HepG2 (cell line): ENCODE measurements around the gene VSX1. TPM values are rescaled to one million over a fixed set of nuclear protein-coding genes. Genes with fewer than 3 reads are reported as not detected.

Experiments
- ATAC-seq: fragments of 200-7000 bp; cut with Tn5 transposase; 3 replicates; pipeline ENCODE4 v1.9.1; 2020; ENCODE audit warnings: mild to moderate bottlenecking, moderate library complexity
- BruUV-seq: library from RNA; stranded (reverse); fragments of 400-500 nt; replicated peaks from 2 replicates; lab custom pipeline; 2021; lab: Mats Ljungman, UMichigan
- CTCF ChIA-PET: fragments of 300-600 bp; formaldehyde crosslinking; extraction: SDS; loops from one replicate; lab custom pipeline; 2021; ENCODE audit warnings: low total read pairs, inconsistent platforms, low intra/inter-chr PET ratio; lab: Yijun Ruan, JAX
- POLR2A ChIA-PET: fragments of 350-600 bp; sonication (Branson Sonifier 250); formaldehyde crosslinking; loops from one replicate; lab custom pipeline; 2020; ENCODE audit warnings: antibody characterized with exemption, inconsistent platforms; lab: Yijun Ruan, JAX
- DNase-seq: peaks from one replicate; pipeline ENCODE4 v3.0.0-alpha.2; 2015; ENCODE audit warnings: low spot score
- FAIRE-seq: peaks from 3 replicates; lab custom pipeline; 2011; peaks lifted over from hg19 to GRCh38; lab: Jason Lieb, UNC
- H2AFZ ChIP-seq: one replicate; pipeline ENCODE4 v1.6.1; 2011; ENCODE audit warnings: low read length, inconsistent platforms
- H3K27ac ChIP-seq: fragments of 300-600 bp; 3 replicates; pipeline ENCODE4 v1.8.0; 2011; ENCODE audit warnings: mixed run types, mild to moderate bottlenecking, mixed read lengths, low read length, inconsistent platforms; ENCODE audit not compliant: insufficient read depth; ENCODE audit errors: extremely low read length
- H3K27me3 ChIP-seq, 2 experiments: fragments of 200-600 bp in 1 of 2; 2 replicates in 1 of 2; 3 replicates in 1 of 2; pipeline versions ENCODE4 v1.6.0 to v1.8.0; 2011; ENCODE audit warnings: low read length in 2 of 2, mild to moderate bottlenecking in 2 of 2, moderate library complexity in 2 of 2, inconsistent platforms in 1 of 2; ENCODE audit not compliant: insufficient read depth in 2 of 2, control insufficient read depth in 1 of 2
- H3K36me3 ChIP-seq, 2 experiments: fragments of 200-600 bp in 1 of 2; replicated peaks in 1 of 2; 2 replicates in 1 of 2; 3 replicates in 1 of 2; pipeline versions ENCODE4 v1.5.1 to v1.8.0; 2011; ENCODE audit warnings: low read length in 2 of 2, inconsistent platforms in 1 of 2; ENCODE audit not compliant: insufficient read depth in 2 of 2, control insufficient read depth in 1 of 2
- H3K4me1 ChIP-seq: 2 replicates; pipeline ENCODE4 v1.5.1; 2012; ENCODE audit warnings: low read length, inconsistent platforms; ENCODE audit not compliant: insufficient read depth
- H3K4me2 ChIP-seq: 2 replicates; pipeline ENCODE4 v1.6.0; 2011; ENCODE audit warnings: low read depth, low read length, inconsistent platforms
- H3K4me3 ChIP-seq, 3 experiments: fragments of 200-600 bp in 1 of 3; sonication (generic), shearing (Covaris generic) in 1 of 3; replicated peaks in 1 of 3; 2 replicates each; pipeline ENCODE4 v1.5.1; 2011 to 2016; ENCODE audit warnings: low read length in 3 of 3, inconsistent platforms in 2 of 3, low read depth in 2 of 3, mild to moderate bottlenecking in 2 of 3, control low read depth in 1 of 3, mixed read lengths in 1 of 3; ENCODE audit not compliant: insufficient read depth in 1 of 3
- H3K79me2 ChIP-seq: one replicate; pipeline ENCODE4 v1.6.1; 2011; ENCODE audit warnings: low read length, inconsistent platforms; ENCODE audit not compliant: insufficient read depth
- H3K9ac ChIP-seq: 2 replicates; pipeline ENCODE4 v1.6.0; 2011; ENCODE audit warnings: mild to moderate bottlenecking, low read depth, low read length, inconsistent platforms; ENCODE audit not compliant: insufficient read depth
- H3K9me3 ChIP-seq: 2 replicates; pipeline ENCODE4 v1.5.1; 2012; ENCODE audit warnings: mild to moderate bottlenecking, low read length
- H4K20me1 ChIP-seq: 2 replicates; pipeline ENCODE4 v1.6.0; 2011; ENCODE audit warnings: inconsistent platforms, mild to moderate bottlenecking, low read length, moderate library complexity; ENCODE audit not compliant: insufficient read depth
- CTCF ChIP-seq: sonication (generic); formaldehyde crosslinking; IDR thresholded peaks from 2 replicates; pipeline ENCODE4 v1.5.0; 2020; ENCODE audit warnings: mild to moderate bottlenecking, missing genetic modification reagents, moderate library complexity
- ETV6 ChIP-seq: sonication (generic); formaldehyde crosslinking; conservative IDR thresholded peaks from 2 replicates; pipeline ENCODE4 v1.4.0; 2020; ENCODE audit warnings: missing genetic modification reagents
- GPBP1L1 ChIP-seq: sonication (generic); formaldehyde crosslinking; IDR thresholded peaks from 2 replicates; pipeline ENCODE4 v1.5.0; 2020; ENCODE audit warnings: mild to moderate bottlenecking, missing genetic modification reagents
- TAF15 ChIP-seq: fragments of 200-400 bp; formaldehyde crosslinking; IDR thresholded peaks from one replicate; pipeline ENCODE4 v1.6.1; 2018; ENCODE audit warnings: mild to moderate bottlenecking, low read depth, low read length; ENCODE audit not compliant: poor library complexity, severe bottlenecking
- ZMYM2 ChIP-seq: sonication (generic); formaldehyde crosslinking; IDR thresholded peaks from 2 replicates; pipeline ENCODE4 v1.8.0; 2022; ENCODE audit warnings: mild to moderate bottlenecking, missing genetic modification reagents
- ZNF180 ChIP-seq: sonication (generic); formaldehyde crosslinking; IDR thresholded peaks from 2 replicates; pipeline ENCODE4 v1.4.0; 2020; ENCODE audit warnings: low read depth, missing genetic modification reagents, borderline replicate concordance
- ZNF20 ChIP-seq: sonication (generic); formaldehyde crosslinking; IDR thresholded peaks from 2 replicates; pipeline ENCODE4 v1.4.0; 2020; ENCODE audit warnings: mild to moderate bottlenecking, moderate library complexity, missing genetic modification reagents
- WGBS: methylation state at CpG from one replicate; pipeline ENCODE4 v1.1.6; 2017; ENCODE audit warnings: low lambda C conversion rate; 5-methylcytosine and 5-hydroxymethylcytosine counted together
- in situ Hi-C: cut with HindIII; loops from 2 replicates; pipeline ENCODE4 v1.10.0; 2017; ENCODE audit warnings: low pct_unique_long_range_greater_than_20kb; ENCODE audit not compliant: extremely low pct_ligation_motif_present
- intact Hi-C: fragments of 100-400 bp; cut with micrococcal nuclease; formaldehyde crosslinking; loops from one replicate; pipeline ENCODE4 v1.10.0; 2022; ENCODE audit not compliant: unreplicated experiment
- polyA plus RNA-seq, 8 experiments: library from polyadenylated mRNA; depleted of rRNA in 3 of 8; stranded (reverse) in 7 of 8; unstranded in 1 of 8; fragments of >200 nt; fragmentation: Illumina TruSeq in 4 of 8; extraction: Trizol in 4 of 8; gene quantifications; 2 replicates each; pipeline versions ENCODE4 v1.2.1 to v1.2.3, GENCODE V29; 2011 to 2016; ENCODE audit warnings: low read depth in 4 of 8, missing spikeins in 1 of 8, mixed read lengths in 1 of 8; ENCODE audit not compliant: insufficient read depth in 1 of 8
- total RNA-seq, 5 experiments: library from RNA; depleted of rRNA; stranded (reverse); fragments of >200 nt; fragmentation: Illumina TruSeq; extraction: Trizol; gene quantifications; 2 replicates each; pipeline ENCODE4 v1.2.3, GENCODE V29; 2016; ENCODE audit warnings: low read depth in 1 of 5
- TF ChIP-seq, protein P1 (sequence below): sonication (generic); formaldehyde crosslinking; IDR thresholded peaks from 2 replicates; pipeline ENCODE4 v1.4.0; 2020; ENCODE audit warnings: missing genetic modification reagents, borderline replicate concordance
- TF ChIP-seq, protein P2 (sequence below), 2 experiments: fragments of 450-650 bp in 1 of 2; sonication (generic) in 1 of 2; formaldehyde crosslinking; IDR thresholded peaks; 2 replicates each; pipeline versions ENCODE4 v1.5.0 to v1.8.0; 2020 to 2022; ENCODE audit warnings: mild to moderate bottlenecking in 1 of 2, missing genetic modification reagents in 1 of 2
- TF ChIP-seq, protein P3 (sequence below): sonication (generic); formaldehyde crosslinking; conservative IDR thresholded peaks from 2 replicates; pipeline ENCODE4 v1.4.0; 2020; ENCODE audit warnings: missing genetic modification reagents

The VSX1 gene
- total and polyA plus RNA-seq, 2 of the 13 experiments (the other 11 are each of a cell fraction or from before 2014, with no cell fraction given) = 0.04 TPM; not detected in 1

GRCh38 chr20:25076731-25077609, 5.0 kb downstream of the VSX1 start:
- Histone ChIP-seq H3K9me3 (no peaks in the 10 kb centered on the region), H3K27ac (no peak overlapping the region), H3K27me3 (peaks cover 10 to 70% of the 10 kb centered on the region in 2 experiments; a peak in 4 of 5 replicates), H3K4me1 (peaks cover 25% of the 10 kb centered on the region), H3K9ac (no peak overlapping the region), H2AFZ (no peak overlapping the region), H3K4me3 (peak overlapping the region; percentile 22 to 65 (median 30); a peak in 5 of 6 replicates), H4K20me1 (no peaks in the 10 kb centered on the region), H3K4me2 (peak overlapping the region; percentile 70), H3K36me3 (no peaks in the 10 kb centered on the region), H3K79me2 (no peaks in the 10 kb centered on the region)
- no TSS peak for BruUV-seq
- DNase-seq (peak; percentile 82), ATAC-seq (peak; percentile 79), FAIRE-seq (peak; percentile 88)
- 14% methylated on average over 14 of the region's 14 CpGs for WGBS
- POLR2A ChIA-PET = no interaction called here
- in situ Hi-C loops (no loop called here), intact Hi-C loops (loop anchor here (5.0 kb wide), 1 partner anchor 60 kb away; no protein-coding TSS in a partner anchor)
- CTCF ChIA-PET = interaction anchor here (3.0 kb wide), 1 partner anchor 83 kb away, joined by 35 read pairs; the partner anchor contains the start of gene APMAP
- TF ChIP-seq ZNF20 (CRISPR knock-in tag) (no peak), GPBP1L1 (no peak), ZMYM2 (CRISPR knock-in tag) (no peak), ZNF180 (no peak), ETV6 (CRISPR knock-in tag) (no peak), TAF15 (no peak), CTCF (CRISPR knock-in tag) (peak; percentile 75)
- TF ChIP-seq, protein P1, sequence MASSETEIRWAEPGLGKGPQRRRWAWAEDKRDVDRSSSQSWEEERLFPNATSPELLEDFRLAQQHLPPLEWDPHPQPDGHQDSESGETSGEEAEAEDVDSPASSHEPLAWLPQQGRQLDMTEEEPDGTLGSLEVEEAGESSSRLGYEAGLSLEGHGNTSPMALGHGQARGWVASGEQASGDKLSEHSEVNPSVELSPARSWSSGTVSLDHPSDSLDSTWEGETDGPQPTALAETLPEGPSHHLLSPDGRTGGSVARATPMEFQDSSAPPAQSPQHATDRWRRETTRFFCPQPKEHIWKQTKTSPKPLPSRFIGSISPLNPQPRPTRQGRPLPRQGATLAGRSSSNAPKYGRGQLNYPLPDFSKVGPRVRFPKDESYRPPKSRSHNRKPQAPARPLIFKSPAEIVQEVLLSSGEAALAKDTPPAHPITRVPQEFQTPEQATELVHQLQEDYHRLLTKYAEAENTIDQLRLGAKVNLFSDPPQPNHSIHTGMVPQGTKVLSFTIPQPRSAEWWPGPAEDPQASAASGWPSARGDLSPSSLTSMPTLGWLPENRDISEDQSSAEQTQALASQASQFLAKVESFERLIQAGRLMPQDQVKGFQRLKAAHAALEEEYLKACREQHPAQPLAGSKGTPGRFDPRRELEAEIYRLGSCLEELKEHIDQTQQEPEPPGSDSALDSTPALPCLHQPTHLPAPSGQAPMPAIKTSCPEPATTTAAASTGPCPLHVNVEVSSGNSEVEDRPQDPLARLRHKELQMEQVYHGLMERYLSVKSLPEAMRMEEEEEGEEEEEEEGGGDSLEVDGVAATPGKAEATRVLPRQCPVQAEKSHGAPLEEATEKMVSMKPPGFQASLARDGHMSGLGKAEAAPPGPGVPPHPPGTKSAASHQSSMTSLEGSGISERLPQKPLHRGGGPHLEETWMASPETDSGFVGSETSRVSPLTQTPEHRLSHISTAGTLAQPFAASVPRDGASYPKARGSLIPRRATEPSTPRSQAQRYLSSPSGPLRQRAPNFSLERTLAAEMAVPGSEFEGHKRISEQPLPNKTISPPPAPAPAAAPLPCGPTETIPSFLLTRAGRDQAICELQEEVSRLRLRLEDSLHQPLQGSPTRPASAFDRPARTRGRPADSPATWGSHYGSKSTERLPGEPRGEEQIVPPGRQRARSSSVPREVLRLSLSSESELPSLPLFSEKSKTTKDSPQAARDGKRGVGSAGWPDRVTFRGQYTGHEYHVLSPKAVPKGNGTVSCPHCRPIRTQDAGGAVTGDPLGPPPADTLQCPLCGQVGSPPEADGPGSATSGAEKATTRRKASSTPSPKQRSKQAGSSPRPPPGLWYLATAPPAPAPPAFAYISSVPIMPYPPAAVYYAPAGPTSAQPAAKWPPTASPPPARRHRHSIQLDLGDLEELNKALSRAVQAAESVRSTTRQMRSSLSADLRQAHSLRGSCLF = no peak
- TF ChIP-seq, protein P2, sequence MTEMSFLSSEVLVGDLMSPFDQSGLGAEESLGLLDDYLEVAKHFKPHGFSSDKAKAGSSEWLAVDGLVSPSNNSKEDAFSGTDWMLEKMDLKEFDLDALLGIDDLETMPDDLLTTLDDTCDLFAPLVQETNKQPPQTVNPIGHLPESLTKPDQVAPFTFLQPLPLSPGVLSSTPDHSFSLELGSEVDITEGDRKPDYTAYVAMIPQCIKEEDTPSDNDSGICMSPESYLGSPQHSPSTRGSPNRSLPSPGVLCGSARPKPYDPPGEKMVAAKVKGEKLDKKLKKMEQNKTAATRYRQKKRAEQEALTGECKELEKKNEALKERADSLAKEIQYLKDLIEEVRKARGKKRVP (CRISPR knock-in tag; IDR thresholded peaks at IDR 0.05) = no peak
- TF ChIP-seq, protein P3, sequence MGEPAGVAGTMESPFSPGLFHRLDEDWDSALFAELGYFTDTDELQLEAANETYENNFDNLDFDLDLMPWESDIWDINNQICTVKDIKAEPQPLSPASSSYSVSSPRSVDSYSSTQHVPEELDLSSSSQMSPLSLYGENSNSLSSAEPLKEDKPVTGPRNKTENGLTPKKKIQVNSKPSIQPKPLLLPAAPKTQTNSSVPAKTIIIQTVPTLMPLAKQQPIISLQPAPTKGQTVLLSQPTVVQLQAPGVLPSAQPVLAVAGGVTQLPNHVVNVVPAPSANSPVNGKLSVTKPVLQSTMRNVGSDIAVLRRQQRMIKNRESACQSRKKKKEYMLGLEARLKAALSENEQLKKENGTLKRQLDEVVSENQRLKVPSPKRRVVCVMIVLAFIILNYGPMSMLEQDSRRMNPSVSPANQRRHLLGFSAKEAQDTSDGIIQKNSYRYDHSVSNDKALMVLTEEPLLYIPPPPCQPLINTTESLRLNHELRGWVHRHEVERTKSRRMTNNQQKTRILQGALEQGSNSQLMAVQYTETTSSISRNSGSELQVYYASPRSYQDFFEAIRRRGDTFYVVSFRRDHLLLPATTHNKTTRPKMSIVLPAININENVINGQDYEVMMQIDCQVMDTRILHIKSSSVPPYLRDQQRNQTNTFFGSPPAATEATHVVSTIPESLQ (CRISPR knock-in tag) = no peak
